Measurements from ENCODE around the gene WDR72. TPM values are rescaled to one million over a fixed set of nuclear protein-coding genes. Genes with fewer than 3 reads are reported as not detected.

The WDR72 gene
- total RNA-seq, 2 experiments from 2014 or later = not detected

DNA sequence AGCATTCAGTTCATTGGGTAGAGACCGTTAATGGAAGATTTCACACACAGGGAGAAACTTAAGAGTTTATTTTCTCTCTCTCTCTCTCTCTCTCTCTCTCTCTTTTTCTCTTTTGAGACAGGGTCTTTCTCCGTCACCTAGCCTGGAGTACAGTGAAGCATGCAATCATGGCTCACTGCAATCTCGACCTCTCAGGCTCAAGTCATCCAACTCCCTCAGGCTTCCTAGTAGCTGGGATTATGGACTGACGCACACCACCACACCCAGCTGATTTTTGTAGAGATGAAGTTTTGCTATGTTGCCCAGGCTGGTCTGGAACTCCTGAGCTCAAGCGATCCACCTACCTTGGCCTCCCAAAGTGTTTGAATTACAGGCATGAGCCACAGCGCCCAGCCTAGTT lies 1.6 kb downstream of the WDR72 start:
- H3K4me1 Mint-ChIP-seq (ENCODE audit: low read depth) = no peaks in the 10 kb centered on the region
- TF ChIP-seq, protein P1, sequence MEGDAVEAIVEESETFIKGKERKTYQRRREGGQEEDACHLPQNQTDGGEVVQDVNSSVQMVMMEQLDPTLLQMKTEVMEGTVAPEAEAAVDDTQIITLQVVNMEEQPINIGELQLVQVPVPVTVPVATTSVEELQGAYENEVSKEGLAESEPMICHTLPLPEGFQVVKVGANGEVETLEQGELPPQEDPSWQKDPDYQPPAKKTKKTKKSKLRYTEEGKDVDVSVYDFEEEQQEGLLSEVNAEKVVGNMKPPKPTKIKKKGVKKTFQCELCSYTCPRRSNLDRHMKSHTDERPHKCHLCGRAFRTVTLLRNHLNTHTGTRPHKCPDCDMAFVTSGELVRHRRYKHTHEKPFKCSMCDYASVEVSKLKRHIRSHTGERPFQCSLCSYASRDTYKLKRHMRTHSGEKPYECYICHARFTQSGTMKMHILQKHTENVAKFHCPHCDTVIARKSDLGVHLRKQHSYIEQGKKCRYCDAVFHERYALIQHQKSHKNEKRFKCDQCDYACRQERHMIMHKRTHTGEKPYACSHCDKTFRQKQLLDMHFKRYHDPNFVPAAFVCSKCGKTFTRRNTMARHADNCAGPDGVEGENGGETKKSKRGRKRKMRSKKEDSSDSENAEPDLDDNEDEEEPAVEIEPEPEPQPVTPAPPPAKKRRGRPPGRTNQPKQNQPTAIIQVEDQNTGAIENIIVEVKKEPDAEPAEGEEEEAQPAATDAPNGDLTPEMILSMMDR (IDR thresholded peaks at IDR 0.05) = no peak
- peaks cover 26% of the 10 kb centered on the region for H3K27me3 Mint-ChIP-seq
- intact Hi-C loops (cut with micrococcal nuclease) = no loop called here
- ATAC-seq (no peak), DNase-seq (no peak)
- no peaks in the 10 kb centered on the region for H3K9me3 Mint-ChIP-seq
- no peak overlapping the region for H3K4me3 Mint-ChIP-seq
- no peak overlapping the region for H3K27ac Mint-ChIP-seq
- POLR2A ChIA-PET = no interaction called here
- H3K36me3 Mint-ChIP-seq (ENCODE audit: low read depth) = no peaks in the 10 kb centered on the region
- CTCF ChIA-PET = no interaction called here

DNA sequence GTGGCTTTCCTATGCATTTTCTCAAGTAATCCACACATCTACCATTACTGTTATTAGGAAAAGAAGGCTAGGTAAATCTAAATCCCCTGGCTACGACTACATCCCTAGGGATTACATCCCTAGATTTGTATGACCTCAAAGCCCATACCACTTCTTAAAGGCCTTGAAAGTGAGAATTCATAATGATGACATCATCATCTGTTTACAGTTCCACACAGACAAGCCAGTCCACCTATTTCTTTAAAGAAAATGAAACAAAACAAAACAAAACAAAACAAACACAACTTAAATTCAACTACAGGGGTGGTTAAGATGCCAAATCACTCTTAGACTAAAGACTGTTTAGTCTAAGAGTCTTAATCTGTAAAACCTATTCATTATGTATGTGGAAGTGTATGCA lies 5.7 kb downstream of the WDR72 start:
- Mint-ChIP-seq H3K36me3 (ENCODE audit: low read depth) (no peaks in the 10 kb centered on the region), H3K4me3 (no peak overlapping the region), H3K4me1 (ENCODE audit: low read depth) (no peaks in the 10 kb centered on the region), H3K9me3 (no peaks in the 10 kb centered on the region), H3K27me3 (peaks cover 13% of the 10 kb centered on the region), H3K27ac (no peak overlapping the region)
- CTCF ChIA-PET = no interaction called here
- ATAC-seq = no peak
- TF ChIP-seq, protein P1 (IDR thresholded peaks at IDR 0.05) = no peak
- POLR2A ChIA-PET = no interaction called here
- DNase-seq = no peak
- intact Hi-C loops (cut with micrococcal nuclease) = no loop called here

DNA sequence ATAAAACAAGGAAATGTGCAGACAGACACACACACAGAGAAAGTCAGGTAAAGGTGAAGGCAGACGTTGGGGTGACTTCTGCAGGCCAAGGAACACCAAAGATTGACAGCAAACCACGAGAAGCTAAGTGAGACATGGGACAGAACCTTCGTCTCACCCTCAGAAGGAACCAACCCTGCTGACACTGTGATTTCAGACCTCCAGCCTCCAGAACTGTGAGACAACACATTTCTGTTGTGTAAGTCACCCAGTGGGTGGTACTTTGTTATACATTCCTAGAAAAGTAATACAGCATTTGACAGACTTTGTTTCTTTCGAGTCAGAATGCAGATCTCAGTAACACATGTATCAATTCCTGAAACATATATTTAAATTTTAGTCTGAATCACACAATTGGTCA lies 7.1 kb downstream of the WDR72 start:
- ChIA-PET POLR2A (no interaction called here), CTCF (no interaction called here)
- H3K9me3 Mint-ChIP-seq = no peaks in the 10 kb centered on the region
- no peaks in the 10 kb centered on the region for H3K4me1 Mint-ChIP-seq (ENCODE audit: low read depth)
- no peak overlapping the region for H3K27ac Mint-ChIP-seq
- TF ChIP-seq, protein P1 (IDR thresholded peaks at IDR 0.05) = no peak
- intact Hi-C loops (cut with micrococcal nuclease) = no loop called here
- no peak for ATAC-seq
- no peaks in the 10 kb centered on the region for H3K36me3 Mint-ChIP-seq (ENCODE audit: low read depth)
- DNase-seq = no peak
- H3K4me3 Mint-ChIP-seq = no peak overlapping the region
- H3K27me3 Mint-ChIP-seq = peaks cover 4% of the 10 kb centered on the region

DNA sequence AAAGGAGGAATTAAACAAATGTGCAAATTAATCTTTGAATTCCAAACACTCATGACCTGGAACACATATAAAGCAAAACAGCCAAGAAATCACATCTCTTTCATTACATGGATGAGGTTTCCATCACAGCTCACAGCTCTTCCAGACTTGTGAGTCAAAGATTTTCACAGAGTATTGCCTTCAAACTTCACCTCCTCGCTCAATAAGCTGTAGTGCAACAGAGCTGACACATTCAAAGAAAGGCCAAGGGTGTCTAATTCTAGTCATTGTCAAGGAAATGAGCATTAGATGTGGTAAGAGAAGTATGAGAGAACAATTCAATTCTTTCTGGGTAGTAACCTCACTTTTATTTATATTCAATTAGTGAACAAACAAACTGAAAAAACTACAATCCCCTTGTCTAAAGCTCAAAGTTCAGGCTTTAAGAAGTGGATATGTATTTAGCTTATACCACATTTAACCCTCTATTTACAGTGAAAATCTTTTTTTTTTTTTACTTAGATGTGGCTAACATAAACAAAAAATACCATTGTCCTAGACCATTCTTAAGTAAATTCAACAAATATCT lies 11.9 kb downstream of the WDR72 start:
- Mint-ChIP-seq H3K9me3 (no peaks in the 10 kb centered on the region), H3K36me3 (ENCODE audit: low read depth) (no peaks in the 10 kb centered on the region), H3K4me3 (no peak overlapping the region), H3K27me3 (peaks cover 2% of the 10 kb centered on the region), H3K4me1 (ENCODE audit: low read depth) (no peaks in the 10 kb centered on the region), H3K27ac (no peak overlapping the region)
- ATAC-seq = no peak
- CTCF ChIA-PET = no interaction called here
- POLR2A ChIA-PET = no interaction called here
- no peak for DNase-seq
- TF ChIP-seq, protein P1 (IDR thresholded peaks at IDR 0.05) = no peak
- intact Hi-C loops (cut with micrococcal nuclease) = no loop called here

DNA sequence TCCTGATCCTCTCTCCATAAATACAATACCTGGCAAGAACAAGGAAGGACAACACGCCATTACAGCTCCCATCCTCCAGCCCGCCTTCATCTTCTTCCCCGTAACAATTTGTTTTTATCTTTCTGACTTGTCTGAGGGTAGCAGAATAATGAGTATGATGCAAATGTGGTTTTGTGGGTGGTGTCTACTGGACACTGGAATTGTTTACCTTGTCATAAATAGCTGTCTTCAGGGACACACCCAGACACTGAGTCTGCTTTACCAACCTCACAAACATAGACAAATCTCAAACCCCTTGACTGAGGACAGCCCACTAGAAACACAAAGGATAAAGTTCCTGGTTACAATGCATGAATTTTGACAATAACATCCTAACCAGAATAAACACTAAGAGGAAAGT lies 13.4 kb downstream of the WDR72 start:
- POLR2A ChIA-PET = no interaction called here
- no peaks in the 10 kb centered on the region for H3K9me3 Mint-ChIP-seq
- intact Hi-C loops (cut with micrococcal nuclease) = no loop called here
- no peaks in the 10 kb centered on the region for H3K27me3 Mint-ChIP-seq
- no peak overlapping the region for H3K4me3 Mint-ChIP-seq
- no peak overlapping the region for H3K27ac Mint-ChIP-seq
- DNase-seq (no peak), ATAC-seq (no peak)
- CTCF ChIA-PET = no interaction called here
- TF ChIP-seq, protein P1 (IDR thresholded peaks at IDR 0.05) = no peak
- H3K4me1 Mint-ChIP-seq (ENCODE audit: low read depth) = no peaks in the 10 kb centered on the region
- no peaks in the 10 kb centered on the region for H3K36me3 Mint-ChIP-seq (ENCODE audit: low read depth)

Data from activated CD8-positive, alpha-beta T cell treated with anti-CD3 and anti-CD28 coated beads for 36 hours (primary cell).